Neural cell (in vitro differentiated cells): ENCODE data around the gene CLK4.

Experiments
- CTCF ChIP-seq: fragments of 450-650 bp; IDR thresholded peaks from 2 replicates; pipeline ENCODE4 v1.5.1; 2014; ENCODE audit warnings: antibody characterized with exemption, mild to moderate bottlenecking, moderate library complexity; ENCODE audit not compliant: poor library complexity, severe bottlenecking
- EP300 ChIP-seq: fragments of 450-650 bp; conservative IDR thresholded peaks from 2 replicates; pipeline ENCODE4 v1.6.1; 2014; ENCODE audit warnings: antibody characterized with exemption, mild to moderate bottlenecking, moderate library complexity; ENCODE audit not compliant: poor library complexity, severe bottlenecking
- POLR2AphosphoS5 ChIP-seq: IDR thresholded peaks from 2 replicates; pipeline ENCODE4 v1.6.1; 2012
- SMC3 ChIP-seq: fragments of 450-650 bp; conservative IDR thresholded peaks from 2 replicates; pipeline ENCODE4 v1.6.1; 2014; ENCODE audit warnings: antibody characterized with exemption, mild to moderate bottlenecking, moderate library complexity; ENCODE audit not compliant: poor library complexity
- TAF1 ChIP-seq: IDR thresholded peaks from 2 replicates; pipeline ENCODE4 v1.6.1; 2012; ENCODE audit warnings: low read depth

- TF ChIP-seq CTCF (no peak), SMC3 (no peak), POLR2AphosphoS5 (no peak), EP300 (no peak), TAF1 (no peak)
Observed at GRCh38 chr5:178560911-178561310, 65.9 kb downstream of the CLK4 start.
